ENCODE data around the gene BANF2. TPM values are rescaled to one million over a fixed set of nuclear protein-coding genes. Genes with fewer than 3 reads are reported as not detected.

BANF2 gene
- total RNA-seq, 1 experiment from 2014 or later: not detected

GRCh38 chr20:17651760-17652388 is 47.9 kb upstream of the BANF2 start:
- H3K36me3 ChIP-seq (ENCODE audit: control insufficient read depth in 1 of 2, insufficient read depth in 2 of 2, low read length in 2 of 2): peaks cover 7 to 9% of the 10 kb centered on the region in 2 experiments; a peak in 3 of 4 replicates
- peak; percentile 40; the same call in 1 of the 2 replicates for ATAC-seq
- ChIA-PET POLR2A (no interaction called here), RAD21 (ENCODE audit: low non-redundant PET in 1 of 2, low total read pairs in 2 of 2, uncharacterized antibody in 2 of 2, unreplicated experiment in 2 of 2) (no interaction called here), CTCF (interaction anchor here (1.0 to 1.5 kb wide), 2 partner anchors 27 to 287 kb away, joined by 3 to 5 read pairs; no protein-coding TSS in a partner anchor)
- H2AFZ ChIP-seq (ENCODE audit: low read depth, low read length, poor library complexity, severe bottlenecking): no peak overlapping the region
- H3K4me1 ChIP-seq (ENCODE audit: control insufficient read depth in 1 of 2, insufficient read depth in 2 of 2, low read length in 2 of 2): peaks cover 0 to 16% of the 10 kb centered on the region in 2 experiments; a peak in 2 of 4 replicates
- no peak for DNase-seq (ENCODE audit: low read depth, low spot score)
- H3K27ac ChIP-seq (ENCODE audit: low read depth, low read length): no peak overlapping the region
- no peaks in the 10 kb centered on the region for H3K27me3 ChIP-seq (ENCODE audit: insufficient read depth, low read length)
- intact Hi-C loops (cut with micrococcal nuclease): no loop called here
- no peaks in the 10 kb centered on the region; the same call in 1 of the 2 replicates for H4K20me1 ChIP-seq (ENCODE audit: insufficient read depth)
- peaks cover 83% of the 10 kb centered on the region for H3K79me2 ChIP-seq (ENCODE audit: insufficient read depth, low read length)
- H3K4me3 ChIP-seq (replicated peaks in 1 of 2; ENCODE audit: low read depth in 1 of 2, low read length in 2 of 2): no peak overlapping the region
- no peaks in the 10 kb centered on the region for H3K9me2 ChIP-seq (ENCODE audit: insufficient read depth)
- no TSS peak for BruUV-seq (replicated peaks)
- no peaks in the 10 kb centered on the region for H3K9me3 ChIP-seq (ENCODE audit: control insufficient read depth in 1 of 2, insufficient read depth in 1 of 2, low read depth in 1 of 2, low read length in 2 of 2)
- H3K4me2 ChIP-seq (ENCODE audit: low read length): no peak overlapping the region
- no peak overlapping the region for H3K9ac ChIP-seq (ENCODE audit: low read length)
- TF ChIP-seq RAD21 (IDR thresholded peaks at IDR 0.05; ENCODE audit: low read depth): peak; percentile 45
- peak in 1 of 3 experiments; percentile 22; a peak in 1 of 6 replicates for TF ChIP-seq CTCF (IDR thresholded peaks at IDR 0.05 in 2 of 3, conservative IDR thresholded peaks at IDR 0.05 in 1 of 3; ENCODE audit: borderline replicate concordance in 1 of 3, insufficient read depth in 1 of 3, low read depth in 2 of 3, low read length in 2 of 3)
- no peak for TF ChIP-seq CEBPB (IDR thresholded peaks at IDR 0.05; ENCODE audit: low read depth)

- Histone ChIP-seq H3K4me1 (ENCODE audit: control insufficient read depth in 1 of 2, insufficient read depth in 2 of 2, low read length in 2 of 2) (peaks cover 0 to 18% of the 10 kb centered on the region in 2 experiments; a peak in 2 of 4 replicates), H3K9me2 (ENCODE audit: insufficient read depth) (no peaks in the 10 kb centered on the region), H3K27me3 (ENCODE audit: insufficient read depth, low read length) (no peaks in the 10 kb centered on the region), H3K27ac (ENCODE audit: low read depth, low read length) (no peak overlapping the region), H3K36me3 (ENCODE audit: control insufficient read depth in 1 of 2, insufficient read depth in 2 of 2, low read length in 2 of 2) (peaks cover 8 to 12% of the 10 kb centered on the region in 2 experiments; a peak in 3 of 4 replicates), H3K9ac (ENCODE audit: low read length) (no peak overlapping the region), H3K4me3 (replicated peaks in 1 of 2; ENCODE audit: low read depth in 1 of 2, low read length in 2 of 2) (no peak overlapping the region), H4K20me1 (ENCODE audit: insufficient read depth) (no peaks in the 10 kb centered on the region; the same call in 1 of the 2 replicates), H3K4me2 (ENCODE audit: low read length) (no peak overlapping the region), H3K79me2 (ENCODE audit: insufficient read depth, low read length) (peaks cover 83% of the 10 kb centered on the region), H3K9me3 (ENCODE audit: control insufficient read depth in 1 of 2, insufficient read depth in 1 of 2, low read depth in 1 of 2, low read length in 2 of 2) (no peaks in the 10 kb centered on the region), H2AFZ (ENCODE audit: low read depth, low read length, poor library complexity, severe bottlenecking) (no peak overlapping the region)
- ATAC-seq (no peak), DNase-seq (ENCODE audit: low read depth, low spot score) (no peak)
- RAD21 ChIA-PET (ENCODE audit: low non-redundant PET in 1 of 2, low total read pairs in 2 of 2, uncharacterized antibody in 2 of 2, unreplicated experiment in 2 of 2): no interaction called here
- CTCF ChIA-PET: no interaction called here
- POLR2A ChIA-PET: no interaction called here
- intact Hi-C loops (cut with micrococcal nuclease): no loop called here
- no peak for TF ChIP-seq ZFX (IDR thresholded peaks at IDR 0.05)
- TF ChIP-seq RAD21 (IDR thresholded peaks at IDR 0.05; ENCODE audit: low read depth): no peak
- no peak for TF ChIP-seq SP1 (IDR thresholded peaks at IDR 0.05; ENCODE audit: low read depth)
- TF ChIP-seq CTCF (IDR thresholded peaks at IDR 0.05 in 2 of 3, conservative IDR thresholded peaks at IDR 0.05 in 1 of 3; ENCODE audit: borderline replicate concordance in 1 of 3, insufficient read depth in 1 of 3, low read depth in 2 of 3, low read length in 2 of 3): no peak
- no peak for TF ChIP-seq POLR2AphosphoS5 (IDR thresholded peaks at IDR 0.05; ENCODE audit: low read depth, low read length)
- TF ChIP-seq CEBPB (IDR thresholded peaks at IDR 0.05; ENCODE audit: low read depth): no peak
- no peak for TF ChIP-seq SIN3A (IDR thresholded peaks at IDR 0.05; ENCODE audit: low read depth)
- BruUV-seq (replicated peaks): no TSS peak
These were observed 47.4 kb upstream of the BANF2 start for GRCh38 chr20:17652411-17652810.

Measured in HCT116 (cell line).